ENCODE data around the gene RND1. TPM values are rescaled to one million over a fixed set of nuclear protein-coding genes. Genes with fewer than 3 reads are reported as not detected.

Gene RND1
- total and polyA plus RNA-seq, 2 of the 13 experiments (the other 11 are each of a cell fraction or from before 2014, with no cell fraction given), result 1.8 to 1.9 TPM

DNA sequence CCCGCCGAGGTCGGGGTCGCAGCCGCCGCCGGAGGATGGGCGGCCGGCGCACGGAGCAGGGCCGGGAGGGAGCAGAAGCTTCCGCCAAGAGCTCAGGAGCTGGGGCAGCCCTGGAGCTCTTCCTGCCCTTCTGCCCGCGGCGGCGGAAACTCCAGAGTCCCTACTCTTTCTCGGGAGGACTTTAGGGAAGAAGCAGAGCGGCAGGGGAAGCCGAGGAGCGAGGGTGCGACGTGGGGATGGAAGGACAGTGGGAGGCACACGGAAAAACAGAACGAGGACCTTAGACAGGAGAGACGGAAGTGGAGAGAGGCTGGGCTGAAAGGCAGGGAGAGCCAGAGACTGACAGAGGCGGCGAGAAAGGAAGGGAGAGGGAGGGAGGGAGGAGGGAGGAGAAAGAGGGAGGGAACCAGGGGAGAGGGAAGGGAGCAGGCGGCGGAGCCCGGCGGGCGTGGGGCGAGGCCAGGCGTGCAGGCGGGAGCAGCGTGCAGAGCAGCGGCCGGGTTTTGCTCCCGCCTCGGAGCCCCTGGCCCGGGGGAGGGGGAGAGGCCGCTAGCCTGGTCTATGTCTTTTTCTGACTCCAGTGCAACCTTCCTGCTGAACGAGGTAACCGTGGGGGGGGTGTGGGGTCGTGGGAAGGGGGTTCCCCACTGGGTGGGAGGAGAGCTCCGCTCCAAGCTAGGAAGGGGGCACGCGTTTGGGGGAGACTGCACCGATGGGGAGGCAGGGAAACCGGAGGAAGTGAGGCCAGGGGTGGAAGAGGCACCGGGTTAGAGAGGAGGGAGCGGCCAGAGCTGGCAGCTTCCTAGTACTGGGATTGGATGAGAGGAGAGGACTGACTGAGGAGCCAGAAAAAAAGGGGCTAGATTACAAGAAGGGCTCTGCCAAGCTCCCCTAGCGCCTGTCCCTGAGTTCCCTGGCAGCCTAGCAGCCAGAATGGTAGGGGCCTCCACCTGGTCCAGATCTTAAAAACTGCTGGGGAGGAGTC lies 50.3 kb downstream of the RND1 start (continued):
- TF ChIP-seq, protein P1, sequence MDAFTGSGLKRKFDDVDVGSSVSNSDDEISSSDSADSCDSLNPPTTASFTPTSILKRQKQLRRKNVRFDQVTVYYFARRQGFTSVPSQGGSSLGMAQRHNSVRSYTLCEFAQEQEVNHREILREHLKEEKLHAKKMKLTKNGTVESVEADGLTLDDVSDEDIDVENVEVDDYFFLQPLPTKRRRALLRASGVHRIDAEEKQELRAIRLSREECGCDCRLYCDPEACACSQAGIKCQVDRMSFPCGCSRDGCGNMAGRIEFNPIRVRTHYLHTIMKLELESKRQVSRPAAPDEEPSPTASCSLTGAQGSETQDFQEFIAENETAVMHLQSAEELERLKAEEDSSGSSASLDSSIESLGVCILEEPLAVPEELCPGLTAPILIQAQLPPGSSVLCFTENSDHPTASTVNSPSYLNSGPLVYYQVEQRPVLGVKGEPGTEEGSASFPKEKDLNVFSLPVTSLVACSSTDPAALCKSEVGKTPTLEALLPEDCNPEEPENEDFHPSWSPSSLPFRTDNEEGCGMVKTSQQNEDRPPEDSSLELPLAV (CRISPR knock-in tag; conservative IDR thresholded peaks at IDR 0.05; ENCODE audit: low read depth), result no peak
- TF ChIP-seq ZMYM2 (CRISPR knock-in tag; IDR thresholded peaks at IDR 0.05) (0 out of 2 replicates have a peak, but pooled peaks have one; percentile 45), IRX3 (CRISPR knock-in tag; IDR thresholded peaks at IDR 0.05; ENCODE audit: borderline replicate concordance, low read depth) (no peak), TMF1 (CRISPR knock-in tag; IDR thresholded peaks at IDR 0.05; ENCODE audit: low read depth) (0 out of 2 replicates have a peak, but pooled peaks have one; percentile 20), HIVEP1 (CRISPR knock-in tag; IDR thresholded peaks at IDR 0.05) (no peak), ZNF563 (CRISPR knock-in tag; IDR thresholded peaks at IDR 0.05) (no peak), ZNF3 (CRISPR knock-in tag; IDR thresholded peaks at IDR 0.05) (no peak), HNRNPLL (IDR thresholded peaks at IDR 0.05; ENCODE audit: low read depth, low read length, poor library complexity, severe bottlenecking) (peak; percentile 47), ZSCAN20 (CRISPR knock-in tag; IDR thresholded peaks at IDR 0.05; ENCODE audit: borderline replicate concordance) (no peak), ZC3H13 (CRISPR knock-in tag; IDR thresholded peaks at IDR 0.05) (no peak), ZKSCAN5 (CRISPR knock-in tag; IDR thresholded peaks at IDR 0.05) (no peak), KLF6 (CRISPR knock-in tag; IDR thresholded peaks at IDR 0.05) (no peak), WIZ (CRISPR knock-in tag; IDR thresholded peaks at IDR 0.05) (no peak), TBP (CRISPR knock-in tag; IDR thresholded peaks at IDR 0.05) (no peak), ZNF577 (CRISPR knock-in tag; IDR thresholded peaks at IDR 0.05; ENCODE audit: borderline replicate concordance, low read depth) (no peak), GPN1 (CRISPR knock-in tag; IDR thresholded peaks at IDR 0.05; ENCODE audit: borderline replicate concordance) (no peak), ZNF235 (CRISPR knock-in tag; IDR thresholded peaks at IDR 0.05; ENCODE audit: borderline replicate concordance) (0 out of 2 replicates have a peak, but pooled peaks have one; percentile 11), ZNF670 (CRISPR knock-in tag; IDR thresholded peaks at IDR 0.05; ENCODE audit: borderline replicate concordance) (no peak), ZNF589 (CRISPR knock-in tag; conservative IDR thresholded peaks at IDR 0.05) (no peak)
- TF ChIP-seq, protein P2, sequence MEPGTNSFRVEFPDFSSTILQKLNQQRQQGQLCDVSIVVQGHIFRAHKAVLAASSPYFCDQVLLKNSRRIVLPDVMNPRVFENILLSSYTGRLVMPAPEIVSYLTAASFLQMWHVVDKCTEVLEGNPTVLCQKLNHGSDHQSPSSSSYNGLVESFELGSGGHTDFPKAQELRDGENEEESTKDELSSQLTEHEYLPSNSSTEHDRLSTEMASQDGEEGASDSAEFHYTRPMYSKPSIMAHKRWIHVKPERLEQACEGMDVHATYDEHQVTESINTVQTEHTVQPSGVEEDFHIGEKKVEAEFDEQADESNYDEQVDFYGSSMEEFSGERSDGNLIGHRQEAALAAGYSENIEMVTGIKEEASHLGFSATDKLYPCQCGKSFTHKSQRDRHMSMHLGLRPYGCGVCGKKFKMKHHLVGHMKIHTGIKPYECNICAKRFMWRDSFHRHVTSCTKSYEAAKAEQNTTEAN (CRISPR knock-in tag; conservative IDR thresholded peaks at IDR 0.05), result no peak
- TF ChIP-seq, protein P3, sequence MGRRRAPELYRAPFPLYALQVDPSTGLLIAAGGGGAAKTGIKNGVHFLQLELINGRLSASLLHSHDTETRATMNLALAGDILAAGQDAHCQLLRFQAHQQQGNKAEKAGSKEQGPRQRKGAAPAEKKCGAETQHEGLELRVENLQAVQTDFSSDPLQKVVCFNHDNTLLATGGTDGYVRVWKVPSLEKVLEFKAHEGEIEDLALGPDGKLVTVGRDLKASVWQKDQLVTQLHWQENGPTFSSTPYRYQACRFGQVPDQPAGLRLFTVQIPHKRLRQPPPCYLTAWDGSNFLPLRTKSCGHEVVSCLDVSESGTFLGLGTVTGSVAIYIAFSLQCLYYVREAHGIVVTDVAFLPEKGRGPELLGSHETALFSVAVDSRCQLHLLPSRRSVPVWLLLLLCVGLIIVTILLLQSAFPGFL (CRISPR knock-in tag; IDR thresholded peaks at IDR 0.05), result no peak
- TF ChIP-seq, protein P4, sequence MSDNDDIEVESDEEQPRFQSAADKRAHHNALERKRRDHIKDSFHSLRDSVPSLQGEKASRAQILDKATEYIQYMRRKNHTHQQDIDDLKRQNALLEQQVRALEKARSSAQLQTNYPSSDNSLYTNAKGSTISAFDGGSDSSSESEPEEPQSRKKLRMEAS (IDR thresholded peaks at IDR 0.05), result peak; percentile 86

Data from HepG2 (cell line).